ENCODE results near the gene TBX18. TPM values are rescaled to one million over a fixed set of nuclear protein-coding genes. Genes with fewer than 3 reads are reported as not detected.

TBX18 gene
- total RNA-seq, 1 donor from 2014 or later: 0.23 TPM

DNA sequence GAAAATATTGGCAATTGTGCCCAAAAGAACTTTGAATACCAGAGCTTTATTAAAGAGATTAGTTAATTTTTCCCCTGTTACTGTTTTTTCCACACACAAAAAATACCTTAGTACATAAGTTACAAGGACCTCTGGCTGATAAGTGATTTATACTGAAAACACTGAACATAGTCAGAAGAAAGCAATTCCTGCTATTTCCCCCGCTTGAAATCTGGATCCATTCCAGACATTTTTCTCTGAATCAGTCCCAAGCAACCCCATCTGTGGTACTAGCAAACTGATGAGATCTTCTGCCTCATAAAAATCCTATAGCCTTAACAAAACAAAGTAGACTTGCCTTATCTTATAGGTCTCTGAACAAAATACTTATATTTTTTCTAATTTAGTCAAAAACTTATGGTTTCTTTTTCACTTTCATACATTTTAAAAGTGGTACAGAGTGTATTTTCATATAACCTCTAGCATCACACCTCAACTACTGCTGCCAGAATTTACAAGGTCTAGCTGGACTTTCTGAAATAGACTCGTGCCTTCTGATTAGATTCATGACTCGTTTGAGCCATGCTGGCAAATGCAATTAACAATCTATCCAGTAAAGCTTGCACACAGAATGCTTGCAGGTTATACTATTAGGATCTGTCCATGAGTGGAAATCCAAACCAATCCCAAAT, 111.9 kb downstream of the TBX18 start:
- DNase-seq (ENCODE audit: low read depth): peak; percentile 80
- TF ChIP-seq, protein P1, sequence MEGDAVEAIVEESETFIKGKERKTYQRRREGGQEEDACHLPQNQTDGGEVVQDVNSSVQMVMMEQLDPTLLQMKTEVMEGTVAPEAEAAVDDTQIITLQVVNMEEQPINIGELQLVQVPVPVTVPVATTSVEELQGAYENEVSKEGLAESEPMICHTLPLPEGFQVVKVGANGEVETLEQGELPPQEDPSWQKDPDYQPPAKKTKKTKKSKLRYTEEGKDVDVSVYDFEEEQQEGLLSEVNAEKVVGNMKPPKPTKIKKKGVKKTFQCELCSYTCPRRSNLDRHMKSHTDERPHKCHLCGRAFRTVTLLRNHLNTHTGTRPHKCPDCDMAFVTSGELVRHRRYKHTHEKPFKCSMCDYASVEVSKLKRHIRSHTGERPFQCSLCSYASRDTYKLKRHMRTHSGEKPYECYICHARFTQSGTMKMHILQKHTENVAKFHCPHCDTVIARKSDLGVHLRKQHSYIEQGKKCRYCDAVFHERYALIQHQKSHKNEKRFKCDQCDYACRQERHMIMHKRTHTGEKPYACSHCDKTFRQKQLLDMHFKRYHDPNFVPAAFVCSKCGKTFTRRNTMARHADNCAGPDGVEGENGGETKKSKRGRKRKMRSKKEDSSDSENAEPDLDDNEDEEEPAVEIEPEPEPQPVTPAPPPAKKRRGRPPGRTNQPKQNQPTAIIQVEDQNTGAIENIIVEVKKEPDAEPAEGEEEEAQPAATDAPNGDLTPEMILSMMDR (conservative IDR thresholded peaks at IDR 0.05; ENCODE audit: low read depth, low read length): no peak
- no peak overlapping the region for H3K4me3 ChIP-seq (ENCODE audit: low read depth, low read length)

DNA sequence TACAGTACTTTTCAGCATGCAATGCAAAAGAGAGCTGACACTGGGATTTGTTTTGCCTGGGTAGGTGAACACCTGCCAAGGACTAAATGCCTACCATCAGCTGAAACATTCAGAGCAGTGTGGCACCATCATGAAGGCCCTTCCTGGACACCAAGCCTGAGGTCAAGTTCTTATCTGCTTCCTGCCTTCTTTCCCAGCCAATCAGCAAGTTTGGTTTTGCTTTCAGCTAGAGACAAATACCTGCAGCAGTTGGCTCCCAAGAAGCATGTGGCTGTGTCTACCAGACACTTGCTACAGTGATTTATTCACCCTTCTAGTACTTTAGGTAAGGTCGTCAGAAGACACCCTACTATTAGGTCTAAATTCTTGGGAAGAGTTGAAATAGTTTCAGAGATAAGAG, 112.8 kb downstream of the TBX18 start:
- no peak for DNase-seq (ENCODE audit: low read depth)
- TF ChIP-seq, protein P1 (conservative IDR thresholded peaks at IDR 0.05; ENCODE audit: low read depth, low read length): no peak
- H3K4me3 ChIP-seq (ENCODE audit: low read depth, low read length): no peak overlapping the region

DNA sequence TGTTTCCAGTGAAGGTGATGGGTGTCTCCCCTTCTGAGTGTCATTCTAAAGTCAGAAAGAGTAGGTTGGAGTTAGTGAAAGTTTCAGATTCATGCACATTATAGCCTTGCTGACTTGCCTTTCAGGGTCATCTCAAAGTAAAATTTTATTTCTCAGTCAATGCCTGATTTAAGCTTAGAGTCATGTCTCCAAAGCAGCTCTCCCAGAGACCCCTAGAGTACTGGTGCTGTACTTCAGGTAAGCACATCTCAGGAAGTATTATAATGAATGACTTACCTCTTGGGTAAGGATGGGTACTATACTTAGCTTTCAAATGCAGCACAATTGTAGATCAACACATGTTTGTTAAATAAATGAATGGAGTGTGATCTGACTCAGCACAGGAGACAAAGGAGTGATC, 116.0 kb downstream of the TBX18 start:
- DNase-seq (ENCODE audit: low read depth): no peak
- TF ChIP-seq, protein P1 (conservative IDR thresholded peaks at IDR 0.05; ENCODE audit: low read depth, low read length): no peak
- H3K4me3 ChIP-seq (ENCODE audit: low read depth, low read length): no peak overlapping the region

DNA sequence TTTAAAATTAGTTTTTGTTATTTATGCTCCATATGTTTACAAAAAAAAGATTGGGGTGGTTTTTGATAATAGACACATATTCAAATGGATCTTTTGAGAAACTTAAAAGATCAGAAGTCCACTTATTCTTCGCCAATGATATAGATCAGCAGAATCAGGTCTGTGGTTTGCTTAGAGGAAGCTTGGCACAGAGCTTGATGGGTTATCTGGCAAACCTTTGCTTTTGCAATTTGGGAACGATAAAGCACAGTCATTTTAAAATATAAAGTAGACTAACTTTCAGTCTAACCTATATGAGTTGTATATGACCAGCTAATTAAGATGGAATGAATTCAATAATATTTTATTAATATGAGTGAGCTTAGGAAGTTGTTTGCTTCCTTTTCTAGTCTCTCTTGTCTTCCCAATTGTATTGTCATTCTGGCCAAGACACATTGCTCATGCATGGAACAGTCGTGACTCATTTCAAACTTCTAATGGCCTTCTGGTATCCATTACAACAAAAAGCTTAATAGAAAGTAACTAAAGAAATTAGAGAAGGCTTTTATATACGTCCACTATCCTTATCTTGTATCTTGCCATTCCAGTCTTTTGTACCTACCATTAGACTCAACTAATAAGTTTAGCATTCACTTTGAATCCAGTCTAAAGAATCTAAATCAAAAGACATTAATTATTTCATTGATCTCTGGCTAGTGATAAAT, 118.7 kb downstream of the TBX18 start:
- TF ChIP-seq, protein P1 (conservative IDR thresholded peaks at IDR 0.05; ENCODE audit: low read depth, low read length): no peak
- no peak overlapping the region for H3K4me3 ChIP-seq (ENCODE audit: low read depth, low read length)
- DNase-seq (ENCODE audit: low read depth): no peak

DNA sequence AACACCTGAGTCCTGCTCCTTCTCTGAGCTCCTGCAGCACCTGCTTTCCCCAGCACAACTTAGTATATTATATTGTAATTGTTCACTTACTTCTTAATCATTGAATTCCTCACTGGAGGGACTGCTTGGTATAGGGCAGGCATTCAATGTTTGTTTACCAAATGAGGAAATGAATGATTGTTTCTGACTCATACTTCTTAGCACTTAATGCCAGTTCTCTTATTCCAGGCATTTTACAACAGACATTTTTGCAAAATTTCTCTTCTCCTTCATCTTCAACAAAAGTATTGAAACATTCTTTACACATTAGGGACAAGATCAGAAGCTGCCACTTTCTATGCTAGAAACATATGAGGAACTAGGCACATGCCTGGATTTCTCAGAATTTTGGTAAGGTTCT, 119.4 kb downstream of the TBX18 start:
- peak; percentile 38 for DNase-seq (ENCODE audit: low read depth)
- TF ChIP-seq, protein P1 (conservative IDR thresholded peaks at IDR 0.05; ENCODE audit: low read depth, low read length): no peak

DNA sequence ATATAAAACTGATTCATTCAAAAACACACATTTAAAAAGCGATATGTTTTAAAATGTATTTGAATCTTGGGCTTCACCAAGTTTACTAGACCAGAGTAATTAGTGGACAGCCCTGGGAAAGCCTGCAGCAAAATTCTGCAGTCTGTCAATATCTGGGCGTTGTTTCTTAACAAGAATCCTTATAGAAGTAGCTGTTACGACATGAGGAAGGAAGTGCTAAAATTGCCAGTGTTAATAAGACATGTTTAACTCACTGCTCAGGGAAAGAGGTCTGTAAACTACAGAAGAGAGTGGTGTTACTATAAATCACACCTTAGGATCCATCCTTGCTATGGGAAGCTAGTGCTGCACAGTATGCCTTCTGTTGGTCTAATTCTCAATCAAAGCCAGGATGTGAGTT, 120.6 kb downstream of the TBX18 start:
- no peak overlapping the region for H3K4me3 ChIP-seq (ENCODE audit: low read depth, low read length)
- TF ChIP-seq, protein P1 (conservative IDR thresholded peaks at IDR 0.05; ENCODE audit: low read depth, low read length): no peak
- no peak for DNase-seq (ENCODE audit: low read depth)

More for the DNA sequence above, 119.4 kb downstream of the TBX18 start:
- no peak overlapping the region for H3K4me3 ChIP-seq (ENCODE audit: low read depth, low read length)
